ENCODE measurements around the gene CYSLTR2.

- no peak for TF ChIP-seq EZH2phosphoT487 (conservative IDR thresholded peaks at IDR 0.05; ENCODE audit: low read length)
- TF ChIP-seq CTCF (IDR thresholded peaks at IDR 0.05; ENCODE audit: insufficient read depth, low read length, poor library complexity, severe bottlenecking), result no peak
Observed at GRCh38 chr13:48748681-48749080, 95.0 kb downstream of the CYSLTR2 start.

All from SU-DHL-6 (cell line).